Upper lobe of right lung (tissue), 1 donor: Measurements from ENCODE around the gene DHRS13. TPM values are rescaled to one million over a fixed set of nuclear protein-coding genes. Genes with fewer than 3 reads are reported as not detected.

ENCODE experiments used
- ATAC-seq: fragments of 200-7000 bp; cut with Tn5 transposase; one replicate; pipeline ENCODE4 v1.9.1; 2020; ENCODE audit warnings: mild to moderate bottlenecking, moderate library complexity
- DNase-seq: peaks from one replicate; pipeline ENCODE4 v3.0.0-alpha.2; 2020
- H3K27ac ChIP-seq: fragments of 200-600 bp; one replicate; pipeline ENCODE4 v1.8.0; 2022
- H3K27me3 ChIP-seq: fragments of 200-600 bp; one replicate; pipeline ENCODE4 v1.8.0; 2022; ENCODE audit warnings: mild to moderate bottlenecking
- H3K36me3 ChIP-seq: fragments of 200-600 bp; one replicate; pipeline ENCODE4 v1.8.0; 2022
- H3K4me1 ChIP-seq: fragments of 200-600 bp; one replicate; pipeline ENCODE4 v1.8.0; 2022
- H3K4me3 ChIP-seq: fragments of 200-600 bp; one replicate; pipeline ENCODE4 v1.8.0; 2022; ENCODE audit warnings: mild to moderate bottlenecking
- H3K9me3 ChIP-seq: fragments of 200-600 bp; one replicate; pipeline ENCODE4 v1.8.0; 2022
- CTCF ChIP-seq: fragments of 200-600 bp; IDR thresholded peaks from one replicate; pipeline ENCODE4 v1.8.0; 2022; ENCODE audit warnings: antibody characterized with exemption
- intact Hi-C: fragments of 100-400 bp; cut with DNase I; formaldehyde crosslinking; loops from one replicate; pipeline ENCODE4 v1.11.0; 2022
- total RNA-seq: library from RNA; stranded (reverse); fragmentation: NEBNext Ultra II Directional; extraction: Animal tissue kit (Norgen Biotek cat#: 25700); gene quantifications from one replicate; pipeline ENCODE4 v1.2.1, GENCODE V29; 2021
- donor health status: DM: no; HTN: yes; CAD: no; lungs with severe emphysema.

Gene DHRS13
- total RNA-seq, 1 donor from 2014 or later: 12.8 TPM

- Histone ChIP-seq H3K27me3 (no peaks in the 10 kb centered on the region), H3K9me3 (no peaks in the 10 kb centered on the region), H3K4me3 (no peak overlapping the region), H3K36me3 (peaks cover 48% of the 10 kb centered on the region), H3K4me1 (no peaks in the 10 kb centered on the region), H3K27ac (no peak overlapping the region)
- intact Hi-C loops: no loop called here
- DNase-seq: no peak
- ATAC-seq: no peak
- TF ChIP-seq CTCF: no peak
These were observed 41.3 kb downstream of the DHRS13 start for GRCh38 chr17:28861393-28862203.

- intact Hi-C loops: no loop called here
- Histone ChIP-seq H3K4me1 (peaks cover 5% of the 10 kb centered on the region), H3K36me3 (peaks cover 48% of the 10 kb centered on the region), H3K9me3 (no peaks in the 10 kb centered on the region), H3K27ac (no peak overlapping the region), H3K27me3 (no peaks in the 10 kb centered on the region), H3K4me3 (no peak overlapping the region)
- no peak for ATAC-seq
- TF ChIP-seq CTCF: no peak
- no peak for DNase-seq
These were observed 42.5 kb downstream of the DHRS13 start for GRCh38 chr17:28860363-28860808.

GRCh38 chr17:28858801-28859355 lies 44.0 kb downstream of the DHRS13 start:
- H3K36me3 ChIP-seq: peaks cover 48% of the 10 kb centered on the region
- peaks cover 10% of the 10 kb centered on the region for H3K4me1 ChIP-seq
- DNase-seq: no peak
- intact Hi-C loops: no loop called here
- TF ChIP-seq CTCF: no peak
- H3K27me3 ChIP-seq: no peaks in the 10 kb centered on the region
- H3K27ac ChIP-seq: no peak overlapping the region
- H3K9me3 ChIP-seq: no peaks in the 10 kb centered on the region
- no peak for ATAC-seq
- no peak overlapping the region for H3K4me3 ChIP-seq

GRCh38 chr17:28857905-28858800 lies 44.7 kb downstream of the DHRS13 start:
- no peak overlapping the region for H3K27ac ChIP-seq
- H3K27me3 ChIP-seq: no peaks in the 10 kb centered on the region
- intact Hi-C loops: no loop called here
- peaks cover 10% of the 10 kb centered on the region for H3K4me1 ChIP-seq
- DNase-seq (no peak), ATAC-seq (no peak)
- H3K36me3 ChIP-seq: peaks cover 48% of the 10 kb centered on the region
- no peaks in the 10 kb centered on the region for H3K9me3 ChIP-seq
- H3K4me3 ChIP-seq: no peak overlapping the region
- no peak for TF ChIP-seq CTCF

- Histone ChIP-seq H3K4me1 (peaks cover 10% of the 10 kb centered on the region), H3K27me3 (no peaks in the 10 kb centered on the region), H3K4me3 (no peak overlapping the region), H3K27ac (no peak overlapping the region), H3K9me3 (no peaks in the 10 kb centered on the region), H3K36me3 (peaks cover 43% of the 10 kb centered on the region)
- ATAC-seq (no peak), DNase-seq (no peak)
- intact Hi-C loops: no loop called here
- no peak for TF ChIP-seq CTCF
These were observed 46.8 kb downstream of the DHRS13 start for GRCh38 chr17:28856028-28856574.
